ENCODE results near the gene CHRDL2. TPM values are rescaled to one million over a fixed set of nuclear protein-coding genes. Genes with fewer than 3 reads are reported as not detected.

Gene CHRDL2
- total and polyA plus RNA-seq, 2 of the 13 experiments (the other 11 are each of a cell fraction or from before 2014, with no cell fraction given) = 0.04 TPM; not detected in 1

GRCh38 chr11:74696939-74697675, 34.1 kb downstream of the CHRDL2 start:
- Histone ChIP-seq H3K27ac (ENCODE audit: extremely low read length, insufficient read depth, low read length) (no peak overlapping the region), H3K9me3 (ENCODE audit: low read length) (no peaks in the 10 kb centered on the region), H3K36me3 (replicated peaks in 1 of 2; ENCODE audit: control insufficient read depth in 1 of 2, insufficient read depth in 2 of 2, low read length in 2 of 2) (no peaks in the 10 kb centered on the region), H3K4me1 (ENCODE audit: insufficient read depth, low read length) (peaks cover 26% of the 10 kb centered on the region), H4K20me1 (ENCODE audit: insufficient read depth, low read length) (no peaks in the 10 kb centered on the region), H3K9ac (ENCODE audit: insufficient read depth, low read depth, low read length) (peak overlapping the region; percentile 41; the same call in 1 of the 2 replicates), H3K27me3 (ENCODE audit: control insufficient read depth in 1 of 2, insufficient read depth in 2 of 2, low read length in 2 of 2) (peaks cover 0 to 21% of the 10 kb centered on the region in 2 experiments; a peak in 3 of 5 replicates), H2AFZ (ENCODE audit: low read length) (no peak overlapping the region), H3K4me3 (replicated peaks in 1 of 3; ENCODE audit: insufficient read depth in 1 of 3, low read depth in 2 of 3, low read length in 3 of 3) (peak overlapping the region; percentile 50 to 69 (median 55)), H3K4me2 (ENCODE audit: low read depth, low read length) (peak overlapping the region; percentile 82), H3K79me2 (ENCODE audit: insufficient read depth, low read length) (no peaks in the 10 kb centered on the region)
- DNase-seq (ENCODE audit: low spot score) (peak; percentile 26), ATAC-seq (peak; percentile 66), FAIRE-seq (no peak)
- 1% methylated on average over 16 of the region's 16 CpGs for WGBS (ENCODE audit: low lambda C conversion rate)
- ChIA-PET CTCF (ENCODE audit: low intra/inter-chr PET ratio, low total read pairs) (no interaction called here), POLR2A (interaction anchor here (0.6 to 1.2 kb wide), 2 partner anchors 29 to 37 kb away, joined by 3 read pairs; no protein-coding TSS in a partner anchor)
- in situ Hi-C loops (cut with HindIII; ENCODE audit: extremely low pct_ligation_motif_present, low pct_unique_long_range_greater_than_20kb) = no loop called here
- BruUV-seq (replicated peaks) = no TSS peak
- intact Hi-C loops (cut with micrococcal nuclease; ENCODE audit: unreplicated experiment) = loop anchor here (1.0 kb wide), 1 partner anchor 173 kb away; no protein-coding TSS in a partner anchor
- TF ChIP-seq CEBPG (CRISPR knock-in tag; IDR thresholded peaks at IDR 0.05) = 0 out of 2 replicates have a peak, but pooled peaks have one; percentile 17
- no peak for TF ChIP-seq ZNF546 (CRISPR knock-in tag; conservative IDR thresholded peaks at IDR 0.05)
- TF ChIP-seq ZNF224 (CRISPR knock-in tag; IDR thresholded peaks at IDR 0.05) = no peak
- TF ChIP-seq, protein P1, sequence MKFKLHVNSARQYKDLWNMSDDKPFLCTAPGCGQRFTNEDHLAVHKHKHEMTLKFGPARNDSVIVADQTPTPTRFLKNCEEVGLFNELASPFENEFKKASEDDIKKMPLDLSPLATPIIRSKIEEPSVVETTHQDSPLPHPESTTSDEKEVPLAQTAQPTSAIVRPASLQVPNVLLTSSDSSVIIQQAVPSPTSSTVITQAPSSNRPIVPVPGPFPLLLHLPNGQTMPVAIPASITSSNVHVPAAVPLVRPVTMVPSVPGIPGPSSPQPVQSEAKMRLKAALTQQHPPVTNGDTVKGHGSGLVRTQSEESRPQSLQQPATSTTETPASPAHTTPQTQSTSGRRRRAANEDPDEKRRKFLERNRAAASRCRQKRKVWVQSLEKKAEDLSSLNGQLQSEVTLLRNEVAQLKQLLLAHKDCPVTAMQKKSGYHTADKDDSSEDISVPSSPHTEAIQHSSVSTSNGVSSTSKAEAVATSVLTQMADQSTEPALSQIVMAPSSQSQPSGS (CRISPR knock-in tag; IDR thresholded peaks at IDR 0.05) = no peak
- no peak for TF ChIP-seq SNAPC2 (CRISPR knock-in tag; IDR thresholded peaks at IDR 0.05)
- TF ChIP-seq, protein P2, sequence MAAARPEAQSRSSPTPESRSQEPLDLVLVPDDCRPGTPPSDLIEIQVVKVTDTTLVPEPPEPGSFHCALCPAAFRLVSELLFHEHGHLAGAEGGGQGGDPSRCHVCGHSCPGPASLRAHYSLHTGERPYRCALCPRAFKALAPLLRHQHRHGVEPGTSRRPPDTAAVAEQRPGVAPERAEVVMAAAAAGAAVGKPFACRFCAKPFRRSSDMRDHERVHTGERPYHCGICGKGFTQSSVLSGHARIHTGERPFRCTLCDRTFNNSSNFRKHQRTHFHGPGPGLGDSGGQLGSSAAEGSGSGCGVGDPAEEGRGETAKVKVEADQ (CRISPR knock-in tag; IDR thresholded peaks at IDR 0.05; ENCODE audit: borderline replicate concordance) = peak; percentile 39; the same call in 1 of the 2 replicates
- no peak for TF ChIP-seq ZNF275 (CRISPR knock-in tag; IDR thresholded peaks at IDR 0.05; ENCODE audit: borderline replicate concordance)
- TF ChIP-seq ELF3 (CRISPR knock-in tag; IDR thresholded peaks at IDR 0.05) = no peak
- TF ChIP-seq, protein P3, sequence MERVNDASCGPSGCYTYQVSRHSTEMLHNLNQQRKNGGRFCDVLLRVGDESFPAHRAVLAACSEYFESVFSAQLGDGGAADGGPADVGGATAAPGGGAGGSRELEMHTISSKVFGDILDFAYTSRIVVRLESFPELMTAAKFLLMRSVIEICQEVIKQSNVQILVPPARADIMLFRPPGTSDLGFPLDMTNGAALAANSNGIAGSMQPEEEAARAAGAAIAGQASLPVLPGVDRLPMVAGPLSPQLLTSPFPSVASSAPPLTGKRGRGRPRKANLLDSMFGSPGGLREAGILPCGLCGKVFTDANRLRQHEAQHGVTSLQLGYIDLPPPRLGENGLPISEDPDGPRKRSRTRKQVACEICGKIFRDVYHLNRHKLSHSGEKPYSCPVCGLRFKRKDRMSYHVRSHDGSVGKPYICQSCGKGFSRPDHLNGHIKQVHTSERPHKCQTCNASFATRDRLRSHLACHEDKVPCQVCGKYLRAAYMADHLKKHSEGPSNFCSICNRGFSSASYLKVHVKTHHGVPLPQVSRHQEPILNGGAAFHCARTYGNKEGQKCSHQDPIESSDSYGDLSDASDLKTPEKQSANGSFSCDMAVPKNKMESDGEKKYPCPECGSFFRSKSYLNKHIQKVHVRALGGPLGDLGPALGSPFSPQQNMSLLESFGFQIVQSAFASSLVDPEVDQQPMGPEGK (CRISPR knock-in tag; IDR thresholded peaks at IDR 0.05) = peak; percentile 23; the same call in 1 of the 2 replicates
- TF ChIP-seq KMT2A (CRISPR knock-in tag; IDR thresholded peaks at IDR 0.05) = no peak
- TF ChIP-seq POLR2A (IDR thresholded peaks at IDR 0.05; ENCODE audit: insufficient read depth in 1 of 2, low read depth in 2 of 2, low read length in 2 of 2) = no peak
- no peak for TF ChIP-seq U2AF2 (IDR thresholded peaks at IDR 0.05; ENCODE audit: low read depth, low read length)
- TF ChIP-seq TEAD3 (CRISPR knock-in tag; optimal IDR thresholded peaks at IDR 0.05; ENCODE audit: borderline replicate concordance) = peak; percentile 14
- TF ChIP-seq POGK (CRISPR knock-in tag; conservative IDR thresholded peaks at IDR 0.05) = 0 out of 2 replicates have a peak, but pooled peaks have one; percentile 34
- no peak for TF ChIP-seq ZMYM3 (CRISPR knock-in tag; IDR thresholded peaks at IDR 0.05)
- TF ChIP-seq ZNF10 (CRISPR knock-in tag; IDR thresholded peaks at IDR 0.05; ENCODE audit: borderline replicate concordance, low read depth) = no peak
- TF ChIP-seq NFATC3 (CRISPR knock-in tag; IDR thresholded peaks at IDR 0.05) = no peak
